Measurements from ENCODE around the gene ENO3. TPM values are rescaled to one million over a fixed set of nuclear protein-coding genes. Genes with fewer than 3 reads are reported as not detected.
"Not testable (repeated sequence)": the region's sequence is repeated elsewhere in the genome, so short reads cannot be mapped to it uniquely, and the experiment has no call there.

The ENO3 gene
- total RNA-seq (ENCODE audit: low replicate concordance): 4.8 and 24.0 TPM in 2 replicates
- long read RNA-seq: 0 reads

- H3K27me3 Mint-ChIP-seq: no peaks in the 10 kb centered on the region
- no peak for TF ChIP-seq CTCF (conservative IDR thresholded peaks at IDR 0.05)
- H3K4me1 Mint-ChIP-seq (ENCODE audit: unreplicated experiment): peaks cover 27% of the 10 kb centered on the region
- peaks cover 5% of the 10 kb centered on the region for H3K36me3 Mint-ChIP-seq
- no peaks in the 10 kb centered on the region for H3K9me3 Mint-ChIP-seq
- H3K27ac Mint-ChIP-seq: peak within 1 kb of the TSS; percentile 72
- H3K4me3 Mint-ChIP-seq: peak within 1 kb of the TSS; percentile 84
- DNase-seq (ENCODE audit: extremely low spot score, unreplicated experiment): no peak
Observed at GRCh38 chr17:4950746-4951204, at the start of gene ENO3. TSS of gene ENO3 (plus strand) at chr17:4951119. CDS start at chr17:4951830, 711 bp downstream.

- no peak for TF ChIP-seq CTCF (conservative IDR thresholded peaks at IDR 0.05)
- Mint-ChIP-seq H3K4me1 (ENCODE audit: unreplicated experiment) (peaks cover 10% of the 10 kb centered on the region), H3K27ac (peak overlapping the region; percentile 98), H3K4me3 (peak overlapping the region; percentile 44), H3K9me3 (no peaks in the 10 kb centered on the region), H3K27me3 (peaks cover 9% of the 10 kb centered on the region), H3K36me3 (peaks cover 7% of the 10 kb centered on the region)
- no peak for DNase-seq (ENCODE audit: extremely low spot score, unreplicated experiment)
Observed at GRCh38 chr17:4901648-4902344, 49.1 kb upstream of the ENO3 start.

GRCh38 chr17:4902540-4902939 is 48.4 kb upstream of the ENO3 start:
- Mint-ChIP-seq H3K27me3 (peaks cover 9% of the 10 kb centered on the region), H3K4me3 (peak overlapping the region; percentile 44), H3K4me1 (ENCODE audit: unreplicated experiment) (peaks cover 10% of the 10 kb centered on the region), H3K9me3 (no peaks in the 10 kb centered on the region), H3K36me3 (peaks cover 7% of the 10 kb centered on the region), H3K27ac (peak overlapping the region; percentile 98)
- TF ChIP-seq CTCF (conservative IDR thresholded peaks at IDR 0.05): no peak
- DNase-seq (ENCODE audit: extremely low spot score, unreplicated experiment): no peak

- peaks cover 10% of the 10 kb centered on the region for H3K4me1 Mint-ChIP-seq (ENCODE audit: unreplicated experiment)
- peak within 1 kb of the TSS; percentile 85 for H3K4me3 Mint-ChIP-seq
- peaks cover 7% of the 10 kb centered on the region for H3K36me3 Mint-ChIP-seq
- TF ChIP-seq CTCF (conservative IDR thresholded peaks at IDR 0.05): peak; percentile 86
- peak within 1 kb of the TSS; percentile 98 for H3K27ac Mint-ChIP-seq
- DNase-seq (ENCODE audit: extremely low spot score, unreplicated experiment): no peak
- H3K27me3 Mint-ChIP-seq: peaks cover 9% of the 10 kb centered on the region
- no peaks in the 10 kb centered on the region for H3K9me3 Mint-ChIP-seq
Observed at GRCh38 chr17:4903051-4903818, 47.7 kb upstream of the ENO3 start, which contains the start of gene CHRNE. TSS of gene CHRNE (minus strand) at chr17:4903098. CDS start at chr17:4903063, 35 bp downstream.

GRCh38 chr17:4906642-4907041 is 44.3 kb upstream of the ENO3 start:
- peaks cover 15% of the 10 kb centered on the region for H3K4me1 Mint-ChIP-seq (ENCODE audit: unreplicated experiment)
- not testable (repeated sequence) for H3K9me3 Mint-ChIP-seq; H3K4me3 Mint-ChIP-seq; DNase-seq (ENCODE audit: extremely low spot score, unreplicated experiment); H3K27ac Mint-ChIP-seq; H3K36me3 Mint-ChIP-seq; H3K27me3 Mint-ChIP-seq

- H3K9me3 Mint-ChIP-seq: no peaks in the 10 kb centered on the region
- H3K27me3 Mint-ChIP-seq: peaks cover 8% of the 10 kb centered on the region
- peaks cover 13% of the 10 kb centered on the region for H3K4me1 Mint-ChIP-seq (ENCODE audit: unreplicated experiment)
- peak; percentile 67 for DNase-seq (ENCODE audit: extremely low spot score, unreplicated experiment)
- peaks cover 3% of the 10 kb centered on the region for H3K36me3 Mint-ChIP-seq
- TF ChIP-seq CTCF (conservative IDR thresholded peaks at IDR 0.05): no peak
- no peak overlapping the region for H3K27ac Mint-ChIP-seq
- no peak overlapping the region for H3K4me3 Mint-ChIP-seq
Observed at GRCh38 chr17:4908301-4908700, 42.6 kb upstream of the ENO3 start.

Data from type B pancreatic cell (in vitro differentiated cells).